ENCODE data around the gene EVA1C.

The EVA1C gene

DNA sequence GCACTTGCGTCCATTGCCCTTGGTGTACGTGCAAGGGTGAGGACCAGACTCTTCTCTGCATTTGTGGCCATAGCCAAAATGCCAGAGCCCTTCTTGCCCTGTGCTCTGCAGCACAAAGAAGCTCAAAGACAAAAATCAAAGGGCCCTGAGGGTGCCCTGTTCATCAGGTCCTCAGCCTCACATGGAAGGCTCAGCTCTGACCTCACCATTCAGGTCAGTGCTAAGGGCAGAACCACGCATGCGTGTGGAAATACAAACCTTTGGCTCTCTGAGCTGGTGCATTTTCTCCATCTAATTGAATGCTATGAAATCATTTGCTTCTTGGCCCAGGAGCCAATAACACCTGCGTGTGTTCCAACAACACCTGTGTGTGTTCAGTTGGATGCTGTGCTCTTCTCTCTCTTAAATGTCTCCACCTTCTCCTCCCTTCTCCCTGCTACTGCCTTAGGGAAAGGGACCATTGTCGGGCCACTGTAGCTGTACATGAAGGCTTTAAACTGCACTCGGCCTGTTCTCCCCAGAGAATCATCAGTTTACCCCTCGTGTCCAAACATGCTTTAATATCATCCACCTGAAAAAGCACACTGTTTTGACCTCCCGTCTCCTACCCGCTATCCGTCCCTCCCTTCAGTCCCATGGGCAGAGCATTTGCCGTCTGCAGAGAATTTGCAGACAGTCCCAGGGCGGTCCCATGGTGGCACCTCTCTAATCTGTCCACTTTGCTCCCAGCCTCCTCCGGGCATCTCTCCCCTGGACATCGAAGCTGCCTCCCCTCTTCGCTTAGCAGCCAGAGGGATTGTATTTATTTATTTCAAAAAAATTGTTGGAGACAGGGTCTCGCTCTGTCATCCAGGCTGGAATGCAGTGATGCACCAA lies 60.6 kb downstream of the EVA1C start:
- Histone ChIP-seq H3K4me3 (ENCODE audit: insufficient read depth, low read depth, low read length) (no peak overlapping the region), H3K27ac (ENCODE audit: insufficient read depth, low read depth, low read length, poor library complexity, severe bottlenecking) (no peak overlapping the region), H3K36me3 (ENCODE audit: control insufficient read depth, insufficient read depth, low read length) (no peaks in the 10 kb centered on the region), H3K4me1 (ENCODE audit: control insufficient read depth, insufficient read depth, low read length) (no peaks in the 10 kb centered on the region), H3K9me3 (ENCODE audit: control insufficient read depth, low read length) (no peaks in the 10 kb centered on the region), H3K27me3 (ENCODE audit: control insufficient read depth, insufficient read depth, low read length, poor library complexity, severe bottlenecking) (no peaks in the 10 kb centered on the region)
- 92 to 93% methylated on average over 17 of the region's 17 CpGs for WGBS, 2 experiments

DNA sequence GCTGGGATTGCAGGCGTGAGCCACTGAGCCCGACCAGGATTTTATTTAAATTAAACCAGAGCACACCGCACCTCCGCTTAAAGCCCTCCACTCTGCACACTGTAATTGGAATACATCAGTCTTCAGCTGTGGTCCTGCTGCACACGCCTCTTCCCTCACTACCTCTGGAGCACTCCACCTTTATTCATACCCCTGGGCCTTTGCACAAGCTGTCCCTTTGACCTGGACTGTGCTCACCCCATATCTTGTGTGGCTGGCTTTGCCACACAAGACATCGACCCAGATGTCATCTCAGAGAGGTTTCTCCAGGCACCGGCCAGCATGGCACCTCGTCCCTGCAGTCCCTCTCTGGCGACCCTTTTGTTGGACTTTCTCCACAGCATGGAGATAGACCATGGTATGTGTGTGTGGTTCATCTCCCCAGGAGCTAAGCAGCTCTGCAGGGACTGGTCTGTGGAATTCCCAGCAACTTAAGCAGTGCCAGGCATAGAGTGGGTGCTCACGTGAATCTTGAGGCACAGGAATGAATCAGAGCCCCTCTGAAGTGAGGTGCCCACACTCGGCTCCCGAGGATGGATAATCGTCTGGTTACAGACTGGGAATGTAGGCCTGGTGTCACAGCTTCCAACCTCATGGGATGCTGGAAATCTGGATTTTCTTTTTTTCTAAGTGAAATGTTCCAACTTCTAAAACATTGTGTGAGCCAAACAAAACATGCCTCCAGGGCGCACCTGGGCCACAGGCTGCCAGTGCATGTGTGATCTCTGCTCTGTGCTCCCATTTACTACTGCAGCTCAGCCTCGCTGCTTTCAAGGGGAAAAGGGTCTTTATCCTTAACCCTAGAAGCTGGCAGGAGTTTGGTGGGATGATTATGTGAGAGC lies 61.9 kb downstream of the EVA1C start:
- H3K27me3 ChIP-seq (ENCODE audit: control insufficient read depth, insufficient read depth, low read length, poor library complexity, severe bottlenecking), result no peaks in the 10 kb centered on the region
- H3K4me3 ChIP-seq (ENCODE audit: insufficient read depth, low read depth, low read length), result no peak overlapping the region
- no peaks in the 10 kb centered on the region for H3K9me3 ChIP-seq (ENCODE audit: control insufficient read depth, low read length)
- 94% methylated on average over 15 of the region's 15 CpGs for WGBS, 2 experiments
- no peaks in the 10 kb centered on the region for H3K4me1 ChIP-seq (ENCODE audit: control insufficient read depth, insufficient read depth, low read length)
- H3K36me3 ChIP-seq (ENCODE audit: control insufficient read depth, insufficient read depth, low read length), result no peaks in the 10 kb centered on the region
- H3K27ac ChIP-seq (ENCODE audit: insufficient read depth, low read depth, low read length, poor library complexity, severe bottlenecking), result no peak overlapping the region

DNA sequence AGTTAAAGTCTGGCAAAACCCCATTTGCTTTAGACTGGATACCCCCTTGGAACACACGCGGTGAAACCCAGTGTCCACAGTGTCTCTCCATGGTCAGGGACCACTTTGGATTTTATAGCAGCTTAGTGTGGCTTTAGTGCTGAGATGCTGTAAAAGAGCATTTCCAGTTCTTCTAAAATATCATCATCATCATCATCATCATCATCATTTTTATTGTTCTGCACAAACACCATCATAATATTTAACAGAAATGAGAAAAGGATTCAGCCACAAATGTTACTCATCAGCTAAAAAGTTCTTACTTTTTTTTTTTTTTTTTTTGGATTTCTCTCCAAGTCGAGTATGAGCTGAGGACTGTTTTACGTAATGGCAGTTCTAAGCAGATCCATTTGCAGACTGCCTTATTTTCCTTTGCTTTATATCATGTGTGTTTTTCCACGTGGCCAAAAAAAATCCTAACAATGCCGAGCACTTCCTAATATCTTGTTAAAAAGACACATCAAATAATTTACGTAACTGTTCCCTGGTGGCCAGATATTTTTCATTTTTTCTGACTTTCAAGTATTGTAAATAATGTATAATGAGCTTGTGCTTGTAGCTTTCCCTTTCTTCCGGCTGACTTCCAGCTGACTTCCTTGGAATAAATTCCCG lies 62.8 kb downstream of the EVA1C start:
- 88 to 94% methylated on average over 7 to 9 of the region's 9 CpGs for WGBS, 2 experiments
- H3K27me3 ChIP-seq (ENCODE audit: control insufficient read depth, insufficient read depth, low read length, poor library complexity, severe bottlenecking), result no peaks in the 10 kb centered on the region
- no peaks in the 10 kb centered on the region for H3K4me1 ChIP-seq (ENCODE audit: control insufficient read depth, insufficient read depth, low read length)
- H3K4me3 ChIP-seq (ENCODE audit: insufficient read depth, low read depth, low read length), result no peak overlapping the region
- H3K9me3 ChIP-seq (ENCODE audit: control insufficient read depth, low read length), result no peaks in the 10 kb centered on the region
- H3K27ac ChIP-seq (ENCODE audit: insufficient read depth, low read depth, low read length, poor library complexity, severe bottlenecking), result no peak overlapping the region
- H3K36me3 ChIP-seq (ENCODE audit: control insufficient read depth, insufficient read depth, low read length), result no peaks in the 10 kb centered on the region

DNA sequence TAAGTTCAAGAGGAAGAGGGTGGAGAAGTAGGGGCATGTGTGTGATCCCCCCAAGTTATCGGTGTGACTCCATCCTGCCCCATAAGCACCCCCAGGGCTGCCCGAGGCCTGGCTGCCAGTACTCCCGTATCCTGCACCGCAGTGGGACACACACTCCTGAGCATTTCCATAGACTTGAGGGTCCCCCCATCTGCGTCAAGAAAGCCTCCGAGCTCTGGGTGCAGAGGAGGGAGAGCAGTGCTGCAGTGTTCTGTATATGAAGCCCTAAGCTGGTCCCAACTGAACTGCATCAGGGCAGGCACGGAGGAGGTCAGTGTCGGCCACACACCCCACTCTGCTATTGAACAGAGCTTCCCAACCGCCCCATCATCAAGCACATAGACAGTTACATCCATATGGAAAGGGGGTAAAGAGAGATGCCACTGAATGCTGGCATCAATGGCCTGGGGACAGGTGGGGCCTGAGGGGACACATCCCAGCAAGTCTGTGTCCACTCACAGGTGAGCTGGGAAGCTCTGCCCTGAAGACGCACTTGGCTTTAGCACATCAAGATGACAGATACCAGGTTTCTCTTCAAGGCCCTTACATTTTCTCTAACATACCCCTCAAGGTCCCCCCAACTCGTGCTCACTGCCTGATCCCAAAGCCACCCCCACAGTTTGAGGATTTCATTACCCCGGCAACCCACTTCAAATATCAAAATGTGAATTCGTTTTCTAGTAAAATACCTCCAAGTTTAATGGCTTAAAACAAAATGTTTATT lies 64.3 kb downstream of the EVA1C start:
- Histone ChIP-seq H3K4me1 (ENCODE audit: control insufficient read depth, insufficient read depth, low read length) (no peaks in the 10 kb centered on the region), H3K9me3 (ENCODE audit: control insufficient read depth, low read length) (no peaks in the 10 kb centered on the region), H3K36me3 (ENCODE audit: control insufficient read depth, insufficient read depth, low read length) (no peaks in the 10 kb centered on the region), H3K27ac (ENCODE audit: insufficient read depth, low read depth, low read length, poor library complexity, severe bottlenecking) (no peak overlapping the region), H3K27me3 (ENCODE audit: control insufficient read depth, insufficient read depth, low read length, poor library complexity, severe bottlenecking) (no peaks in the 10 kb centered on the region), H3K4me3 (ENCODE audit: insufficient read depth, low read depth, low read length) (no peak overlapping the region)
- WGBS, 2 experiments, result 89 to 90% methylated on average over 13 of the region's 13 CpGs

DNA sequence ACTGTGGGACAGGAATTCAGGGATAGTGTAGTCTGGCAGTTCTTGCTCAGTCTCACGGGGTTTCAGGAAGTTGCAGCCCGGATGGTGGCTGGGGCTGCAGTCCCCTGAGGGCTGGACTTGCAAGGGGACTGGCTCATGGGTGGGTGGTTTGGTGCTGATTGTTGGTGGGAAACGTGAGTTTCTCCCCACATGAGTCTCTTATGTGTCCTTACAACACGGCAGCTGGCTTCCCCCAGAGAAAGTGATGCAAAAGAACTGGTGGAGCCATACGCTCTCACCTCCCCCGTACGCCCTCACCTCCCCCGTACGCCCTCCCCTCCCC lies 64.9 kb downstream of the EVA1C start:
- Histone ChIP-seq H3K9me3 (ENCODE audit: control insufficient read depth, low read length) (no peaks in the 10 kb centered on the region), H3K27me3 (ENCODE audit: control insufficient read depth, insufficient read depth, low read length, poor library complexity, severe bottlenecking) (no peaks in the 10 kb centered on the region), H3K27ac (ENCODE audit: insufficient read depth, low read depth, low read length, poor library complexity, severe bottlenecking) (no peak overlapping the region), H3K4me1 (ENCODE audit: control insufficient read depth, insufficient read depth, low read length) (no peaks in the 10 kb centered on the region), H3K36me3 (ENCODE audit: control insufficient read depth, insufficient read depth, low read length) (no peaks in the 10 kb centered on the region), H3K4me3 (ENCODE audit: insufficient read depth, low read depth, low read length) (no peak overlapping the region)
- 84 to 87% methylated on average over 7 of the region's 9 CpGs for WGBS, 2 experiments

DNA sequence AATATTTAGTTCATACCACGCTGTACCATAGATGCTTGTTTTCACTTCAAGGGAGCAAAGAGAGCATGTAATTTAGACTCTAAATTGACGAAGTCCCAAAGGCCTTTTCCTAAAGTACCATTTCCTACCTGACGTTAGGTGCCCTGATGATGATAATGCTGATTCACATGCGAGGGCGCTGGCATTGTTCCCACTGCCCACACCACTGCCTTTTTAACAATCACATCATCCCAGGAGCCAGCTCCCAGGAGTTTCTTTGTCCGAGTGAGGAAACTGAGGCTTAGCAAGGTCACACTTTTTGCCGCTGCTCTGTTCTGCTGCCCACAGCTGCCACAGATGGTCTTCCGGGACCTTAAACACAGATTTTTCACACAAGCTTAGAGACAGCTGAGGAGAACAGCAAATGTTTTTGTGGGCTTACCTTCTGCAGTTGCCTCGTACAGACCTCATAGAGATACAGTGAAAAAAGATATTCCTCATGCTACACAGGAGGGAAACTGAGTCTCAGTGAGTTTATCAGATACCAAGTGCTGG lies 69.4 kb downstream of the EVA1C start:
- WGBS, 2 experiments, result 80 to 81% methylated on average over 9 of the region's 9 CpGs
- Histone ChIP-seq H3K27me3 (ENCODE audit: control insufficient read depth, insufficient read depth, low read length, poor library complexity, severe bottlenecking) (no peaks in the 10 kb centered on the region), H3K4me1 (ENCODE audit: control insufficient read depth, insufficient read depth, low read length) (no peaks in the 10 kb centered on the region), H3K4me3 (ENCODE audit: insufficient read depth, low read depth, low read length) (no peak overlapping the region), H3K27ac (ENCODE audit: insufficient read depth, low read depth, low read length, poor library complexity, severe bottlenecking) (no peak overlapping the region), H3K36me3 (ENCODE audit: control insufficient read depth, insufficient read depth, low read length) (no peaks in the 10 kb centered on the region), H3K9me3 (ENCODE audit: control insufficient read depth, low read length) (no peaks in the 10 kb centered on the region)

DNA sequence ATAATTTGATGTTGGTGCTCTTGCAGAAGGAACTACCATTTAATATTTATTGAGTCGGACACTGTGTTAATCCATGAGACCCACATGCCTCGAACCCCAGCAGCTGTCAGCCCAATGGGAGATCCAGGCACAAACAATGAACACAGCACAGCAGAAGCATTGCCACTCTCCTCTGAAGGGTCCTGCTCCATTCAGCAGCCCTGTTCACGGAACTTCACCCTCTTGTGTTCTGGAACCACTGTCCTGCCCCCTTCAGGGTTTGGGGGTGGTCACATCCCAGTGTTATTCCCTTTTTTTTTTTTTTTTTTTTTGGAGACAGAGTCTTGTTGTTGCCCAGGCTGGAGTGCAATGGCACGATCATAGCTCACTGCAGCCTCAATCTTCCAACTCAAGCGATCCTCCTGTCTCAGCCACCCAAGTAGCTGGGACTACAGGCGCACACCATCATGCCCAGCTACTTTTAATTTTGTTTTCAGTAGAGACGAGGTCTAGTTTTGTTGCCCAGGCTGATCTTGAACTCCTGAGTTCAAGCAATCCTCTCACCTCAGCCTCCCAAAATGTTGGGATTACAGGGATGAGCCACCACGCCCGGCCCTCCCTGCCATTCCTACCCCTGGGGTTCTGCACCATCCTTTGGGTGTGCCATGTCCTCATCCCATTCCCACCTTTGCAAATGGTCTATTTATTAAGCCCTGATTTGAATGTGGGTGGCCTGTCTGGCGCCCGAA lies 70.2 kb downstream of the EVA1C start:
- Histone ChIP-seq H3K4me3 (ENCODE audit: insufficient read depth, low read depth, low read length) (no peak overlapping the region), H3K9me3 (ENCODE audit: control insufficient read depth, low read length) (no peaks in the 10 kb centered on the region), H3K27ac (ENCODE audit: insufficient read depth, low read depth, low read length, poor library complexity, severe bottlenecking) (no peak overlapping the region), H3K4me1 (ENCODE audit: control insufficient read depth, insufficient read depth, low read length) (no peaks in the 10 kb centered on the region), H3K36me3 (ENCODE audit: control insufficient read depth, insufficient read depth, low read length) (no peaks in the 10 kb centered on the region), H3K27me3 (ENCODE audit: control insufficient read depth, insufficient read depth, low read length, poor library complexity, severe bottlenecking) (no peaks in the 10 kb centered on the region)
- 91 to 92% methylated on average over 11 of the region's 11 CpGs for WGBS, 2 experiments

DNA sequence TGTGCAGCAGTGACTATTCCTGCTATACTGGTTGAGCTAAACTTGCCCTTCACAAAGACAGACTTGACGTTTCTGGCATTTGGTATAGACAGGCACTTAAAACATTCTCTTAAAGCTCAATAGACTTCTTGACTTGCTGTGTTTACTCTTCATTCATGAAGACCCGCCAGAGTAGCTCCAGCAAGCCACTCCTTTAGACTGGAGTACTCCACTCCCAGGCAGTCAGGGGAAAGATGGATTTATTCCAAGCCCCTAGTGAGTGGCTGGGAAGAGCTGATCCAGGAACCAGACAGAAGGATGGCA lies 70.7 kb downstream of the EVA1C start:
- Histone ChIP-seq H3K27me3 (ENCODE audit: control insufficient read depth, insufficient read depth, low read length, poor library complexity, severe bottlenecking) (no peaks in the 10 kb centered on the region), H3K36me3 (ENCODE audit: control insufficient read depth, insufficient read depth, low read length) (no peaks in the 10 kb centered on the region), H3K27ac (ENCODE audit: insufficient read depth, low read depth, low read length, poor library complexity, severe bottlenecking) (no peak overlapping the region), H3K9me3 (ENCODE audit: control insufficient read depth, low read length) (no peaks in the 10 kb centered on the region), H3K4me3 (ENCODE audit: insufficient read depth, low read depth, low read length) (no peak overlapping the region), H3K4me1 (ENCODE audit: control insufficient read depth, insufficient read depth, low read length) (no peaks in the 10 kb centered on the region)
- WGBS, 2 experiments, result 89% methylated on average over 2 of the region's 2 CpGs

DNA sequence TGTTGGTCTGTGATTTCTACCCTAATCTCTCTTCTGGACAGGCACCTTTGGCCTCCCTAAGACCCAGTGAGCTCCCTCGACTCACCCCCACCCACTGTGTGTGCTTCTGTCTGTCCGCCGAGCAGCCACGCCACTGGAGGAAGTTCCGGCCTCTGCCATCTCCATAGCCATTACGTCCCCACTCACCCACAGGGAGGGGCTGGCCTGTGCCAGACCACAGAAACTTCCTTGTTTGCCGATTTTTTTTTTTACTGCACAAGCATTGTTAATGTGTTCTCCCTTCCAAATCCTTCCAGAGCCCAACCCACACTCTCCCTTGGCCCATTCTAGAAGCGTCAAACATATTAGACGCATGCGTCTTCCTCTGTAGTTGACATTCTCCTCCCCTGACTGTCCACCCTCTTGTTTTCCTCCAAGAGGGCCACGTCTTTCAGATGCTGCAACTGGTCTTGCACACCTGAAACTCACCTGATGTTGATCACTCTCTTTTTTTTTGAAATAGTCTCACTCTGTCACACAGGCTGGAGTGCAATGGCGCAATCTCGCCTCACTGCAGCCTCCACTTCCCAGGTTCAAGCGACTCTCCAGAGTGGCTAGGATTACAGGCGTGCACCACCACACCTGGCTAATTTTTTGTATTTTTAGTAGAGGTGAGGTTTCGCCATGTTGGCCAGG lies 72.3 kb downstream of the EVA1C start:
- Histone ChIP-seq H3K4me3 (ENCODE audit: insufficient read depth, low read depth, low read length) (no peak overlapping the region), H3K27me3 (ENCODE audit: control insufficient read depth, insufficient read depth, low read length, poor library complexity, severe bottlenecking) (no peaks in the 10 kb centered on the region), H3K27ac (ENCODE audit: insufficient read depth, low read depth, low read length, poor library complexity, severe bottlenecking) (no peak overlapping the region), H3K4me1 (ENCODE audit: control insufficient read depth, insufficient read depth, low read length) (no peaks in the 10 kb centered on the region), H3K36me3 (ENCODE audit: control insufficient read depth, insufficient read depth, low read length) (no peaks in the 10 kb centered on the region), H3K9me3 (ENCODE audit: control insufficient read depth, low read length) (no peaks in the 10 kb centered on the region)
- 93 to 94% methylated on average over 16 of the region's 16 CpGs for WGBS, 2 experiments

All from ectodermal cell (in vitro differentiated cells).